ENCODE results near the gene SYNC.
A peak's percentile ranks its signal among the peaks of the same experiment; 100 is the strongest.

The SYNC gene

DNA sequence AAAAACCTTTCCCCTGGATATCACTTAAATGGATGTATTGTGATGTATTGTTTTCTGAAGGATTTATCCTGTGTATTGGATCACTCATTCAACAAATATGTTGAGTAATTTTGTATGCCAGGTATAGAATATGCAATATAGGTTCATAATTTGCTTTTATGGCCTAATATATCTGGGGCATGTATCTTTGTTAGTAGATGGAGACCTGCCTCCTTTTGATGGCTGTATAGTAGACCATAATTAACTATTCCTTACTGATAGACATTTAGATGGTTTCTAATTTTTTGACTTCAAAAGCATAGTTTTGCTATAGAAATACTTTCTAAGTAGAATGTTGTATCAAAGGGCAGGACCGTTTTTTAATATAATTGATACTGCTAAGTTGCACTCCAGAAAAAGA lies 43.0 kb downstream of the SYNC start:
- H3K4ac ChIP-seq (ENCODE audit: low read length) = no peak overlapping the region
- no CpG with 5 or more reads among the region's 1 CpG for WGBS, 2 donors (ENCODE audit: extremely low coverage in 2 of 2, insufficient read length in 2 of 2, insufficient replicate concordance in 1 of 2)
- H2BK12ac ChIP-seq (ENCODE audit: low read length) = no peak overlapping the region
- H3K14ac ChIP-seq (ENCODE audit: low read length) = no peak overlapping the region
- H2BK5ac ChIP-seq (ENCODE audit: low read length) = no peak overlapping the region
- H3K23ac ChIP-seq (ENCODE audit: low read depth, low read length, poor library complexity) = no peak overlapping the region
- no peak overlapping the region for H2BK15ac ChIP-seq (ENCODE audit: low read length)
- no peak overlapping the region for H4K91ac ChIP-seq (ENCODE audit: low read depth, low read length, poor library complexity)
- no peak overlapping the region for H2BK120ac ChIP-seq (ENCODE audit: low read depth, low read length)
- H3K4me3 ChIP-seq (ENCODE audit: low read length in 2 of 2) = no peak overlapping the region
- H2AFZ ChIP-seq (ENCODE audit: low read length) = no peak overlapping the region
- H3K27me3 ChIP-seq (ENCODE audit: control insufficient read depth in 3 of 3, insufficient read depth in 3 of 3, low read depth in 1 of 3, low read length in 3 of 3) = no peaks in the 10 kb centered on the region
- no peaks in the 10 kb centered on the region for H3K4me1 ChIP-seq (ENCODE audit: control insufficient read depth in 2 of 2, insufficient read depth in 1 of 2, low read depth in 1 of 2, low read length in 2 of 2)
- H3K36me3 ChIP-seq (replicated peaks in 1 of 2; ENCODE audit: control insufficient read depth in 2 of 2, insufficient read depth in 2 of 2, low read length in 2 of 2) = peaks cover 39 to 98% of the 10 kb centered on the region in 2 donors
- no peak for DNase-seq (ENCODE audit: low spot score)
- H3K27ac ChIP-seq (replicated peaks; ENCODE audit: low read length) = no peak overlapping the region
- peaks cover 2 to 24% of the 10 kb centered on the region in 2 donors for H3K9me3 ChIP-seq (replicated peaks in 1 of 2; ENCODE audit: control insufficient read depth in 2 of 2, insufficient read depth in 1 of 2, low read depth in 1 of 2, low read length in 2 of 2)
- no peak overlapping the region for H2AK5ac ChIP-seq (ENCODE audit: low read depth, low read length)
- H3K9ac ChIP-seq (ENCODE audit: low read depth, low read length, poor library complexity) = no peak overlapping the region
- no peak overlapping the region for H4K8ac ChIP-seq (ENCODE audit: low read depth, low read length)
- H3K4me2 ChIP-seq (ENCODE audit: insufficient read depth, low read length, poor library complexity, severe bottlenecking) = no peak overlapping the region
- H3K18ac ChIP-seq (ENCODE audit: low read length) = no peak overlapping the region
- H3K79me1 ChIP-seq (ENCODE audit: low read depth, low read length) = peaks cover 2% of the 10 kb centered on the region

DNA sequence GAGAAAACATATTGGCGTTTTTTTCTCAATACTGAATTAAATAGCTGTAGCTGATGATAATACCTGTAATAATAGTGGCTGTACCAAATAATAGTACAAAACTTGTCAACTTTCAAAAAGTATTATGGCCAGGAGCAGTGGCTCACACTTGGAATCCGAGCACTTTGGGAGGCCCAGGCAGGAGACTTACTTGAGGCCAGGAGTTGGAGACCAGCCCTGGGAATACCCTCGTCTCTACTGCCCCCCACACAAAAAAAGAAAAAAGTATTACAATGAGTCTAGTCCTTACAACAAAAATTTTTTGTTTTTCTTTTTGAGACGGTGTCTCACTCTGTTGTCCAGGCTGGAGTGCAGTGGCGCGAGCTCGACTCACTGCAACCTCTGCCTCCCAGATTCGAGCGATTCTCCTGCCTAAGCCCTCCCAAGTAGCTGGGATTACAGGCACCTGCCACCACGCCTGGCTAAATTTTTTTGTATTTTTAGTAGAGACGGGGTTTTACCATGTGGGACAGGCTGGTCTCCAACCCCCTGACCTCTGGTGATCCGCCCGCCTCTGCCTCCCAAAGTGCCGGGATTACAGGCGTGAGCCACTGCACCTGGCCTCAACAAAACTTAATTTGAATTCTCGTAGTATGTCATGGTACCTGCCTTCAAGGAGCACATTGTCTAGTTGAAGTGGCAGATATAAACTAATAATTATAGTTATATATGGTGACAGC lies 50.2 kb downstream of the SYNC start:
- Histone ChIP-seq H2BK12ac (ENCODE audit: low read length) (no peak overlapping the region), H3K14ac (ENCODE audit: low read length) (no peak overlapping the region), H2BK15ac (ENCODE audit: low read length) (no peak overlapping the region), H3K9ac (ENCODE audit: low read depth, low read length, poor library complexity) (no peak overlapping the region), H2BK120ac (ENCODE audit: low read depth, low read length) (no peak overlapping the region), H3K27ac (replicated peaks; ENCODE audit: low read length) (no peak overlapping the region), H2BK5ac (ENCODE audit: low read length) (no peak overlapping the region), H3K4ac (ENCODE audit: low read length) (no peak overlapping the region), H2AK5ac (ENCODE audit: low read depth, low read length) (no peak overlapping the region), H2AFZ (ENCODE audit: low read length) (no peak overlapping the region), H3K23ac (ENCODE audit: low read depth, low read length, poor library complexity) (no peak overlapping the region), H3K27me3 (ENCODE audit: control insufficient read depth in 3 of 3, insufficient read depth in 3 of 3, low read depth in 1 of 3, low read length in 3 of 3) (no peaks in the 10 kb centered on the region), H4K8ac (ENCODE audit: low read depth, low read length) (no peak overlapping the region), H3K4me1 (ENCODE audit: control insufficient read depth in 2 of 2, insufficient read depth in 1 of 2, low read depth in 1 of 2, low read length in 2 of 2) (peaks cover 5% of the 10 kb centered on the region in 2 donors), H4K91ac (ENCODE audit: low read depth, low read length, poor library complexity) (no peak overlapping the region), H3K9me3 (replicated peaks in 1 of 2; ENCODE audit: control insufficient read depth in 2 of 2, insufficient read depth in 1 of 2, low read depth in 1 of 2, low read length in 2 of 2) (peaks cover 0 to 7% of the 10 kb centered on the region in 2 donors), H3K36me3 (replicated peaks in 1 of 2; ENCODE audit: control insufficient read depth in 2 of 2, insufficient read depth in 2 of 2, low read length in 2 of 2) (peaks cover 24 to 64% of the 10 kb centered on the region in 2 donors), H3K79me1 (ENCODE audit: low read depth, low read length) (peaks cover 4% of the 10 kb centered on the region), H3K4me2 (ENCODE audit: insufficient read depth, low read length, poor library complexity, severe bottlenecking) (peak overlapping the region; percentile 71), H3K4me3 (ENCODE audit: low read length in 2 of 2) (peak overlapping the region in 1 of 2 donors; percentile 79), H3K18ac (ENCODE audit: low read length) (no peak overlapping the region)
- no peak for DNase-seq (ENCODE audit: low spot score)
- WGBS, 2 donors (ENCODE audit: extremely low coverage in 2 of 2, insufficient read length in 2 of 2, insufficient replicate concordance in 1 of 2) = no CpG with 5 or more reads among the region's 16 CpGs

DNA sequence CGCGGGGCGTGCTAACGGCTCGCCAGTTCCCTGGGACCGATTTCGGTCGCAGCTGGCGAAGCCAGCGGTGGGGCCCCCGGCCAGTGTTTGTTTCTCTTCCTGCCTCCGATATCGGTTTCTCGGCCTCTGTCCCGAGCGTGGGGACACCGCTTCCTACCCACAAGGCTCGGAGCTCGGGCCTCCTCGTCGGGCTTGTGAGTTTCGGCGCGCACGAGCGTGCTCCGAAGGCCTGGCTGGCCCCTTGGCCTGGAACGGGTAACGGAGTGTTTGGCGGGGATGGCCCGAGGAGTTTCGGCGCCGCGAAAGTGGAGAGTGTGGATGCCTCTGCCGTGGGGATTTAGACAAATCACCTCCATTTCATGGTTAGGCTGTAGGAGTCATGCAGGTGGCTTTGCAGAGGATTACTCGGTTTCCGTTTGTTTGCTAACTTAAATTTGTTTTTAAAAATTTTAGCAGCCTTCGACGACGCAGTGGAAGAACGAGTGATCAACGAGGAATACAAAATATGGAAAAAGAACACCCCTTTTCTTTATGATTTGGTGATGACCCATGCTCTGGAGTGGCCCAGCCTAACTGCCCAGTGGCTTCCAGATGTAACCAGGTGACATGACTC lies 51.0 kb downstream of the SYNC start:
- Histone ChIP-seq H4K8ac (ENCODE audit: low read depth, low read length) (peak overlapping the region; percentile 96), H3K9me3 (replicated peaks in 1 of 2; ENCODE audit: control insufficient read depth in 2 of 2, insufficient read depth in 1 of 2, low read depth in 1 of 2, low read length in 2 of 2) (peaks cover 0 to 11% of the 10 kb centered on the region in 2 donors), H2AFZ (ENCODE audit: low read length) (peak overlapping the region; percentile 93), H3K4ac (ENCODE audit: low read length) (peak overlapping the region; percentile 98), H3K4me3 (ENCODE audit: low read length in 2 of 2) (peak overlapping the region; percentile 79 to 87), H3K23ac (ENCODE audit: low read depth, low read length, poor library complexity) (peak overlapping the region; percentile 99), H3K4me2 (ENCODE audit: insufficient read depth, low read length, poor library complexity, severe bottlenecking) (peak overlapping the region; percentile 71), H3K27me3 (ENCODE audit: control insufficient read depth in 3 of 3, insufficient read depth in 3 of 3, low read depth in 1 of 3, low read length in 3 of 3) (no peaks in the 10 kb centered on the region), H3K79me1 (ENCODE audit: low read depth, low read length) (peaks cover 4% of the 10 kb centered on the region), H3K18ac (ENCODE audit: low read length) (peak overlapping the region; percentile 100), H3K27ac (replicated peaks; ENCODE audit: low read length) (peak overlapping the region; percentile 71), H2BK5ac (ENCODE audit: low read length) (peak overlapping the region; percentile 62), H3K36me3 (replicated peaks in 1 of 2; ENCODE audit: control insufficient read depth in 2 of 2, insufficient read depth in 2 of 2, low read length in 2 of 2) (peaks cover 19 to 60% of the 10 kb centered on the region in 2 donors), H3K9ac (ENCODE audit: low read depth, low read length, poor library complexity) (peak overlapping the region; percentile 99), H2BK15ac (ENCODE audit: low read length) (peak overlapping the region; percentile 60), H3K14ac (ENCODE audit: low read length) (peak overlapping the region; percentile 94), H2BK120ac (ENCODE audit: low read depth, low read length) (peak overlapping the region; percentile 91), H3K4me1 (ENCODE audit: control insufficient read depth in 2 of 2, insufficient read depth in 1 of 2, low read depth in 1 of 2, low read length in 2 of 2) (peaks cover 5% of the 10 kb centered on the region in 2 donors), H2BK12ac (ENCODE audit: low read length) (peak overlapping the region; percentile 41), H2AK5ac (ENCODE audit: low read depth, low read length) (peak overlapping the region; percentile 10), H4K91ac (ENCODE audit: low read depth, low read length, poor library complexity) (peak overlapping the region; percentile 87)
- no CpG with 5 or more reads among the region's 43 CpGs for WGBS, 2 donors (ENCODE audit: extremely low coverage in 2 of 2, insufficient read length in 2 of 2, insufficient replicate concordance in 1 of 2)
- no peak for DNase-seq (ENCODE audit: low spot score)
